Measurements from ENCODE around the gene RGS14. TPM values are rescaled to one million over a fixed set of nuclear protein-coding genes. Genes with fewer than 3 reads are reported as not detected.

The RGS14 gene
- total RNA-seq, 1 experiment from 2014 or later = 9.4 TPM

- no TSS peak for BruUV-seq (replicated peaks)
- Histone ChIP-seq H3K4me2 (ENCODE audit: low read length) (no peak within 1 kb of the TSS), H3K9ac (ENCODE audit: low read length) (no peak within 1 kb of the TSS), H3K79me2 (ENCODE audit: insufficient read depth, low read length) (no peaks in the 10 kb centered on the region), H3K4me1 (ENCODE audit: control insufficient read depth in 1 of 2, insufficient read depth in 2 of 2, low read length in 2 of 2) (peaks cover 7 to 13% of the 10 kb centered on the region in 2 experiments; a peak in 3 of 4 replicates), H3K27ac (ENCODE audit: low read depth, low read length) (no peak within 1 kb of the TSS), H3K36me3 (ENCODE audit: control insufficient read depth in 1 of 2, insufficient read depth in 2 of 2, low read length in 2 of 2) (no peaks in the 10 kb centered on the region), H3K4me3 (replicated peaks in 1 of 2; ENCODE audit: low read depth in 1 of 2, low read length in 2 of 2) (no peak within 1 kb of the TSS), H3K27me3 (ENCODE audit: insufficient read depth, low read length) (no peaks in the 10 kb centered on the region), H3K9me3 (ENCODE audit: control insufficient read depth in 1 of 2, insufficient read depth in 1 of 2, low read depth in 1 of 2, low read length in 2 of 2) (no peaks in the 10 kb centered on the region), H3K9me2 (ENCODE audit: insufficient read depth) (no peaks in the 10 kb centered on the region), H4K20me1 (ENCODE audit: insufficient read depth) (no peaks in the 10 kb centered on the region), H2AFZ (ENCODE audit: low read depth, low read length, poor library complexity, severe bottlenecking) (no peak within 1 kb of the TSS)
- ChIA-PET POLR2A (no interaction called here), CTCF (no interaction called here), RAD21 (ENCODE audit: low non-redundant PET in 1 of 2, low total read pairs in 2 of 2, uncharacterized antibody in 2 of 2, unreplicated experiment in 2 of 2) (no interaction called here)
- intact Hi-C loops (cut with micrococcal nuclease) = no loop called here
- ATAC-seq (no peak), DNase-seq (ENCODE audit: low read depth, low spot score) (no peak)
- TF ChIP-seq YY1 (IDR thresholded peaks at IDR 0.05; ENCODE audit: extremely low read depth, insufficient replicate concordance, low read depth, low read length) (no peak), TCF7L2 (IDR thresholded peaks at IDR 0.05; ENCODE audit: borderline replicate concordance, extremely low read depth, insufficient read depth, insufficient read length) (no peak), REST (IDR thresholded peaks at IDR 0.05; ENCODE audit: low read depth) (no peak), SIN3A (IDR thresholded peaks at IDR 0.05; ENCODE audit: low read depth) (no peak), POLR2AphosphoS5 (IDR thresholded peaks at IDR 0.05; ENCODE audit: low read depth, low read length) (no peak), ELF1 (IDR thresholded peaks at IDR 0.05; ENCODE audit: borderline replicate concordance, low read depth) (no peak), EGR1 (IDR thresholded peaks at IDR 0.05; ENCODE audit: low read depth) (no peak), ZFX (IDR thresholded peaks at IDR 0.05) (no peak), EZH2 (IDR thresholded peaks at IDR 0.05) (no peak), RAD21 (IDR thresholded peaks at IDR 0.05; ENCODE audit: low read depth) (no peak), CTCF (IDR thresholded peaks at IDR 0.05 in 2 of 3, conservative IDR thresholded peaks at IDR 0.05 in 1 of 3; ENCODE audit: borderline replicate concordance in 1 of 3, insufficient read depth in 1 of 3, low read depth in 2 of 3, low read length in 2 of 3) (no peak), FOSL1 (IDR thresholded peaks at IDR 0.05; ENCODE audit: low read depth) (no peak), SP1 (IDR thresholded peaks at IDR 0.05; ENCODE audit: low read depth) (no peak), POLR2A (IDR thresholded peaks at IDR 0.05; ENCODE audit: borderline replicate concordance, extremely low read depth, insufficient read depth, insufficient read length) (no peak)
- TF ChIP-seq, protein P1, sequence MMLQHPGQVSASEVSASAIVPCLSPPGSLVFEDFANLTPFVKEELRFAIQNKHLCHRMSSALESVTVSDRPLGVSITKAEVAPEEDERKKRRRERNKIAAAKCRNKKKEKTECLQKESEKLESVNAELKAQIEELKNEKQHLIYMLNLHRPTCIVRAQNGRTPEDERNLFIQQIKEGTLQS (IDR thresholded peaks at IDR 0.05) = no peak
- TF ChIP-seq, protein P2, sequence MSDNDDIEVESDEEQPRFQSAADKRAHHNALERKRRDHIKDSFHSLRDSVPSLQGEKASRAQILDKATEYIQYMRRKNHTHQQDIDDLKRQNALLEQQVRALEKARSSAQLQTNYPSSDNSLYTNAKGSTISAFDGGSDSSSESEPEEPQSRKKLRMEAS (IDR thresholded peaks at IDR 0.05) = no peak
These were observed 51.5 kb downstream of the RGS14 start, which contains the start of gene F12 for GRCh38 chr5:177409043-177409801. F12 (minus strand) TSS chr5:177409564; CDS start chr5:177409527, 37 bp downstream.

All from HCT116 (cell line).